Measurements from ENCODE around the gene FKBP9. TPM values are rescaled to one million over a fixed set of nuclear protein-coding genes. Genes with fewer than 3 reads are reported as not detected.
"Not testable (repeated sequence)": the region's sequence is repeated elsewhere in the genome, so short reads cannot be mapped to it uniquely, and the experiment has no call there.

Gene FKBP9
- total and polyA plus RNA-seq, 4 donors: 55.0 to 193 (median 88.9) TPM

DNA sequence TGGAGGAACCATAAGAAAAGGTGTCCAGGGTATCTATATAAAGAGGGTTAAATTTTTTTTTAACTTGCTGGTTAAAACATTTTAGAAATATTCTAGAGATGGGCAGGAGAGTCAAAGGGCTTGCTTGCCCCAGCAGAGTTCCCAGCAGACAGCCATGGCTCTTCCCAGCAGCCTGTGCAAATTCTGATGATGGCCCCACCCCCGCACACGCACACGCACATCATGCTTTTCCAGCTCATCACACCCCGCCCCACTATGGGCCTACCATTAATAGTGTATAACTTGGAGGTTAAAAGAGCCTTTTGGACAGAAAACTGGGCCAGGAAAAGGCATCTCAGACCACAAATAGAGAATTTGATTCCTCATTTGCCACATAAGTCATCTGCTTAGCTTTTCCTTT is 48.5 kb downstream of the FKBP9 start:
- H3K4me1 ChIP-seq (ENCODE audit: control insufficient read depth in 1 of 2, insufficient read depth in 2 of 2, low read length in 2 of 2); DNase-seq; ATAC-seq (ENCODE audit: low FRiP score); H3K9me3 ChIP-seq (ENCODE audit: control insufficient read depth, low read length); H3K27me3 ChIP-seq (ENCODE audit: control insufficient read depth in 1 of 2, insufficient read depth in 2 of 2, low read length in 1 of 2); intact Hi-C loops (cut with DNase I); H3K36me3 ChIP-seq (ENCODE audit: control insufficient read depth in 1 of 2, insufficient read depth in 2 of 2, low read length in 1 of 2); H3K4me3 ChIP-seq (ENCODE audit: low read length in 2 of 2); H3K27ac ChIP-seq (ENCODE audit: low read depth in 1 of 2, low read length in 2 of 2): not testable (repeated sequence)
- WGBS, 2 donors: 92 to 99% methylated on average over 4 of the region's 4 CpGs

- Histone ChIP-seq H3K9me3 (ENCODE audit: control insufficient read depth, low read length) (no peaks in the 10 kb centered on the region), H3K36me3 (ENCODE audit: control insufficient read depth in 1 of 2, insufficient read depth in 2 of 2, low read length in 1 of 2) (peaks cover 0 to 3% of the 10 kb centered on the region in 2 donors), H3K27me3 (ENCODE audit: control insufficient read depth in 1 of 2, insufficient read depth in 2 of 2, low read length in 1 of 2) (no peaks in the 10 kb centered on the region), H3K27ac (ENCODE audit: low read depth in 1 of 2, low read length in 2 of 2) (no peak overlapping the region), H3K4me1 (ENCODE audit: control insufficient read depth in 1 of 2, insufficient read depth in 2 of 2, low read length in 2 of 2) (no peaks in the 10 kb centered on the region), H3K4me3 (ENCODE audit: low read length in 2 of 2) (no peak overlapping the region)
- intact Hi-C loops (cut with DNase I): no loop called here
- WGBS, 2 donors: 91 to 94% methylated on average over 2 of the region's 2 CpGs
- ATAC-seq (ENCODE audit: low FRiP score) (no peak), DNase-seq (no peak)
These were observed 52.5 kb downstream of the FKBP9 start for GRCh38 chr7:33009734-33010133.

- Histone ChIP-seq H3K9me3 (ENCODE audit: control insufficient read depth, low read length) (no peaks in the 10 kb centered on the region), H3K4me3 (ENCODE audit: low read length in 2 of 2) (no peak overlapping the region), H3K4me1 (ENCODE audit: control insufficient read depth in 1 of 2, insufficient read depth in 2 of 2, low read length in 2 of 2) (no peaks in the 10 kb centered on the region), H3K27me3 (ENCODE audit: control insufficient read depth in 1 of 2, insufficient read depth in 2 of 2, low read length in 1 of 2) (no peaks in the 10 kb centered on the region), H3K36me3 (ENCODE audit: control insufficient read depth in 1 of 2, insufficient read depth in 2 of 2, low read length in 1 of 2) (peaks cover 0 to 7% of the 10 kb centered on the region in 2 donors), H3K27ac (ENCODE audit: low read depth in 1 of 2, low read length in 2 of 2) (no peak overlapping the region)
- no peak for DNase-seq
- intact Hi-C loops (cut with DNase I): no loop called here
- ATAC-seq (ENCODE audit: low FRiP score): no peak
These were observed 55.1 kb downstream of the FKBP9 start for GRCh38 chr7:33012364-33012763.

DNA sequence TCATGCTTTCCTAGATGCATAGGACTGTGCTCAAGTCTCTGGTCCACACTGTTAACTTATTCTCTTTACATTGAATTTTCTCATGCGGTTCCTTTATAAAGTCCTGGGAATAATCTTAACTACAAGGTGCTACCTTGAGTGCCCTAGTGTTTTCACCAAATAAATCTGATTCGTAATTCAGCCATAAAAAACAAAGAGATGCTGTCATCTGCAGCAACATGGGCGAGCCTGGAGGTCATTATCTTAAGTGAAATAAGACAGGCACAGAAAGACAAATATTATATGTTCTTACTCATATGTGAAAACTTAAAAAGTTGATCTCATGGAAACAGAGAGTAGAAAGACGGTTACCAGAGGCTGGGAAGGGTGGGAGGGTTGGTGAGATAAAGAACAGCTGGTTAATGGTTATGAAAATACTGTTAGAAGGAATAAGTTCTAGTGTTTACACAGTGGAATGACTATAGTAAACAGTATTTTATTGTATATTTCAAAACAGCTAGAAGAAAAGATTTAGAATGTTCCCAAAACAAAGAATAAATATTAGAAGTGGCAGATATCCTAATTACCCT is 67.0 kb downstream of the FKBP9 start:
- no peaks in the 10 kb centered on the region for H3K9me3 ChIP-seq (ENCODE audit: control insufficient read depth, low read length)
- no peaks in the 10 kb centered on the region for H3K36me3 ChIP-seq (ENCODE audit: control insufficient read depth in 1 of 2, insufficient read depth in 2 of 2, low read length in 1 of 2)
- no peaks in the 10 kb centered on the region for H3K4me1 ChIP-seq (ENCODE audit: control insufficient read depth in 1 of 2, insufficient read depth in 2 of 2, low read length in 2 of 2)
- no peaks in the 10 kb centered on the region for H3K27me3 ChIP-seq (ENCODE audit: control insufficient read depth in 1 of 2, insufficient read depth in 2 of 2, low read length in 1 of 2)
- H3K4me3 ChIP-seq (ENCODE audit: low read length in 2 of 2): no peak overlapping the region
- no peak for DNase-seq
- no peak for ATAC-seq (ENCODE audit: low FRiP score)
- H3K27ac ChIP-seq (ENCODE audit: low read depth in 1 of 2, low read length in 2 of 2): no peak overlapping the region
- WGBS, 2 donors: 82 to 86% methylated on average over 4 of the region's 4 CpGs
- intact Hi-C loops (cut with DNase I): no loop called here

GRCh38 chr7:33035776-33036175 is 78.5 kb downstream of the FKBP9 start:
- WGBS, 2 donors: 96 to 97% methylated on average over 2 of the region's 2 CpGs

GRCh38 chr7:33038639-33039038 is 81.4 kb downstream of the FKBP9 start:
- no peaks in the 10 kb centered on the region for H3K4me1 ChIP-seq (ENCODE audit: control insufficient read depth in 1 of 2, insufficient read depth in 2 of 2, low read length in 2 of 2)
- intact Hi-C loops (cut with DNase I): no loop called here
- H3K27ac ChIP-seq (ENCODE audit: low read depth in 1 of 2, low read length in 2 of 2): no peak overlapping the region

More at GRCh38 chr7:33035776-33036175, 78.5 kb downstream of the FKBP9 start:
- Histone ChIP-seq H3K9me3 (ENCODE audit: control insufficient read depth, low read length) (no peaks in the 10 kb centered on the region), H3K4me1 (ENCODE audit: control insufficient read depth in 1 of 2, insufficient read depth in 2 of 2, low read length in 2 of 2) (no peaks in the 10 kb centered on the region), H3K27ac (ENCODE audit: low read depth in 1 of 2, low read length in 2 of 2) (no peak overlapping the region), H3K4me3 (ENCODE audit: low read length in 2 of 2) (no peak overlapping the region), H3K36me3 (ENCODE audit: control insufficient read depth in 1 of 2, insufficient read depth in 2 of 2, low read length in 1 of 2) (no peaks in the 10 kb centered on the region), H3K27me3 (ENCODE audit: control insufficient read depth in 1 of 2, insufficient read depth in 2 of 2, low read length in 1 of 2) (no peaks in the 10 kb centered on the region)
- intact Hi-C loops (cut with DNase I): no loop called here
- no peak for ATAC-seq (ENCODE audit: low FRiP score)
- no peak for DNase-seq

DNA sequence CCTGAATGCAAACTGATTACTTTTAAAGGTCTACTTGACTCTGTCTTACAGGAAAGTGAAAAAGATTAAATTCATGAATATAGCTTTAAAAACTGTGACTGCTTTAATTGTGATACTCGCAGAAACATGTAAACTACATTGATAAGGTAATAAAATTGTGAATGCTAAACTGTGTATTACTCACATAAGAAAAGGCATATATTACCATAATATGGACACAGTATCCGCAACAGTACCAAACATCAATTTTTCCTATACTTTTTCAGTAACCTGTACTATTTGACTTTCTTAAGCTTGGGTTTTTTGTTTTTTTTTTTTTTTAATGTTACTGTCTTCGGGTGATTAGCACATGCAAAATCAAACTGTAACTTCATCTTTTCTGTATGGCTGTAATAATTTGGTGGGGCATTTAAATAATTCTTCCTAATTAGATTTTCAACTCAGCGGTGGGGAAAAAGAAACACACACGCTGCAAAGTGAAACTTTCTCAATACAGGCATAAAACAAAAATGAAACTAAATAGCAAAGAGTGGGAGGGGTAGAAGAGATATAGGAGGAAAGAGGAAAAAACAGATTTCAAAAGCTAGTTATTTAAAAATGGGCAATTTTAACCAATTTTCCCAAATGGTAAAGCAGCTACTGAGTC is 82.1 kb downstream of the FKBP9 start:
- 19 to 23% methylated on average over 5 of the region's 5 CpGs for WGBS, 2 donors
- intact Hi-C loops (cut with DNase I): no loop called here
- H3K4me1 ChIP-seq (ENCODE audit: control insufficient read depth in 1 of 2, insufficient read depth in 2 of 2, low read length in 2 of 2): no peaks in the 10 kb centered on the region
- H3K4me3 ChIP-seq (ENCODE audit: low read length in 2 of 2): peak overlapping the region; percentile 54 to 76
- no peaks in the 10 kb centered on the region for H3K27me3 ChIP-seq (ENCODE audit: control insufficient read depth in 1 of 2, insufficient read depth in 2 of 2, low read length in 1 of 2)
- H3K36me3 ChIP-seq (ENCODE audit: control insufficient read depth in 1 of 2, insufficient read depth in 2 of 2, low read length in 1 of 2): no peaks in the 10 kb centered on the region
- DNase-seq (no peak), ATAC-seq (ENCODE audit: low FRiP score) (no peak)
- H3K9me3 ChIP-seq (ENCODE audit: control insufficient read depth, low read length): no peaks in the 10 kb centered on the region
- no peak overlapping the region for H3K27ac ChIP-seq (ENCODE audit: low read depth in 1 of 2, low read length in 2 of 2)

More at GRCh38 chr7:33038639-33039038, 81.4 kb downstream of the FKBP9 start:
- ATAC-seq (ENCODE audit: low FRiP score): no peak
- H3K4me3 ChIP-seq (ENCODE audit: low read length in 2 of 2): no peak overlapping the region
- DNase-seq: no peak
- H3K36me3 ChIP-seq (ENCODE audit: control insufficient read depth in 1 of 2, insufficient read depth in 2 of 2, low read length in 1 of 2): no peaks in the 10 kb centered on the region
- no peaks in the 10 kb centered on the region for H3K27me3 ChIP-seq (ENCODE audit: control insufficient read depth in 1 of 2, insufficient read depth in 2 of 2, low read length in 1 of 2)
- 20 to 25% methylated on average over 2 of the region's 2 CpGs for WGBS, 2 donors
- no peaks in the 10 kb centered on the region for H3K9me3 ChIP-seq (ENCODE audit: control insufficient read depth, low read length)

DNA sequence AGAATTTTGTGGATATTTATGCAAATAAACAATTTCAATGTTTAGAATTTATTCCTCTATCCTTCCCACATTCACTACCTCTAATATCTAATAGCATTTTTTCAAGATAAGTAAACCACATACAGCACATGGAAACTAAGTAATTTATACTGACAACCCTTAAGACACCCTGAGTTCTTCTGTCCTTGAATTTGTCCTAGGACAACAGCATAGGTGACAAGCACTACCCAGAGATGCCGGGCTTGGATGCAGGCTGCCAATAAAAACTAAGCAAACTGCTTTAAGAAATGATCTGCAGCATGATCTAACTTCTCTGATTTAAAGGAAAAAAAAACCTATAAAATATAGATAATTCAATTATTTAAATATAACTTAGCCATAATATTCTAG is 82.7 kb downstream of the FKBP9 start:
- WGBS, 2 donors: 0 to 5% methylated on average over 1 of the region's 1 CpG
- no peaks in the 10 kb centered on the region for H3K36me3 ChIP-seq (ENCODE audit: control insufficient read depth in 1 of 2, insufficient read depth in 2 of 2, low read length in 1 of 2)
- ATAC-seq (ENCODE audit: low FRiP score) (no peak), DNase-seq (no peak)
- no peaks in the 10 kb centered on the region for H3K9me3 ChIP-seq (ENCODE audit: control insufficient read depth, low read length)
- no peaks in the 10 kb centered on the region for H3K4me1 ChIP-seq (ENCODE audit: control insufficient read depth in 1 of 2, insufficient read depth in 2 of 2, low read length in 2 of 2)
- H3K27ac ChIP-seq (ENCODE audit: low read depth in 1 of 2, low read length in 2 of 2): no peak overlapping the region
- intact Hi-C loops (cut with DNase I): no loop called here
- peak overlapping the region; percentile 54 to 76 for H3K4me3 ChIP-seq (ENCODE audit: low read length in 2 of 2)
- H3K27me3 ChIP-seq (ENCODE audit: control insufficient read depth in 1 of 2, insufficient read depth in 2 of 2, low read length in 1 of 2): no peaks in the 10 kb centered on the region

GRCh38 chr7:33040803-33041516 is 83.7 kb downstream of the FKBP9 start:
- intact Hi-C loops (cut with DNase I): no loop called here
- H3K27me3 ChIP-seq (ENCODE audit: control insufficient read depth in 1 of 2, insufficient read depth in 2 of 2, low read length in 1 of 2): no peaks in the 10 kb centered on the region
- 85 to 89% methylated on average over 9 of the region's 9 CpGs for WGBS, 2 donors
- no peaks in the 10 kb centered on the region for H3K4me1 ChIP-seq (ENCODE audit: control insufficient read depth in 1 of 2, insufficient read depth in 2 of 2, low read length in 2 of 2)
- H3K4me3 ChIP-seq (ENCODE audit: low read length in 2 of 2): no peak overlapping the region
- no peaks in the 10 kb centered on the region for H3K36me3 ChIP-seq (ENCODE audit: control insufficient read depth in 1 of 2, insufficient read depth in 2 of 2, low read length in 1 of 2)
- DNase-seq (no peak), ATAC-seq (ENCODE audit: low FRiP score) (peak; percentile 41)
- H3K27ac ChIP-seq (ENCODE audit: low read depth in 1 of 2, low read length in 2 of 2): no peak overlapping the region
- no peaks in the 10 kb centered on the region for H3K9me3 ChIP-seq (ENCODE audit: control insufficient read depth, low read length)
